ENCODE results near the gene C11orf91.
"Not testable (repeated sequence)": the region's sequence is repeated elsewhere in the genome, so short reads cannot be mapped to it uniquely, and the experiment has no call there.

Gene C11orf91

GRCh38 chr11:33729072-33729664, 28.5 kb upstream of the C11orf91 start:
- H3K27ac Mint-ChIP-seq, H3K9me3 Mint-ChIP-seq, H3K4me3 Mint-ChIP-seq: not testable (repeated sequence)
- peaks cover 15% of the 10 kb centered on the region for H3K36me3 Mint-ChIP-seq (ENCODE audit: low read depth)
- H3K27me3 Mint-ChIP-seq = peaks cover 11% of the 10 kb centered on the region
- peaks cover 41% of the 10 kb centered on the region for H3K4me1 Mint-ChIP-seq (ENCODE audit: low read depth)

DNA sequence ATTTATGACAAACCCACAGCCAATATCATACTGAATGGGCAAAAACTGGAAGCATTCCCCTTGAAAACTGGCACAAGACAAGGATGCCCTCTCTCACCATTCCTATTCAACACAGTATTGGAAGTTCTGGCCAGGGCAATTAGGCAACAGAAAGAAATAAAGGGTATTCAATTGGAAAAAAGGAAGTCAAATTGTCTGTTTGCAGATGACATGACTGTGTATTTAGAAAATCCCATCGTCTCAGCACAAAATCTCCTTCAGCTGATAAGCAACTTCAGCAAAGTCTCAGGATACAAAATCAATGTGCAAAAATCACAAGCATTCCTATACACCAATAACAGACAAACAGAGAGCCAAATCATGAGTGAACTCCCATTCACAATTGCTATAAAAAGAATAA, 26.9 kb upstream of the C11orf91 start:
- not testable (repeated sequence) for H3K4me3 Mint-ChIP-seq, H3K27ac Mint-ChIP-seq, H3K27me3 Mint-ChIP-seq, H3K9me3 Mint-ChIP-seq
- Mint-ChIP-seq H3K36me3 (ENCODE audit: low read depth) (peaks cover 10% of the 10 kb centered on the region), H3K4me1 (ENCODE audit: low read depth) (peaks cover 45% of the 10 kb centered on the region)

- H3K4me3 Mint-ChIP-seq = no peak overlapping the region
- peaks cover 7% of the 10 kb centered on the region for H3K27me3 Mint-ChIP-seq
- no peaks in the 10 kb centered on the region for H3K9me3 Mint-ChIP-seq
- peaks cover 43% of the 10 kb centered on the region for H3K4me1 Mint-ChIP-seq (ENCODE audit: low read depth)
- H3K36me3 Mint-ChIP-seq (ENCODE audit: low read depth) = peaks cover 9% of the 10 kb centered on the region
- H3K27ac Mint-ChIP-seq = no peak overlapping the region
These were observed 24.9 kb upstream of the C11orf91 start for GRCh38 chr11:33725496-33725895.

- H3K27ac Mint-ChIP-seq = no peak overlapping the region
- peaks cover 7% of the 10 kb centered on the region for H3K27me3 Mint-ChIP-seq
- H3K4me1 Mint-ChIP-seq (ENCODE audit: low read depth) = peaks cover 43% of the 10 kb centered on the region
- H3K36me3 Mint-ChIP-seq (ENCODE audit: low read depth) = peaks cover 15% of the 10 kb centered on the region
- no peaks in the 10 kb centered on the region for H3K9me3 Mint-ChIP-seq
- no peak overlapping the region for H3K4me3 Mint-ChIP-seq
These were observed 24.0 kb upstream of the C11orf91 start for GRCh38 chr11:33724644-33725035.

GRCh38 chr11:33723238-33723881, 22.7 kb upstream of the C11orf91 start:
- Mint-ChIP-seq H3K27ac (peak overlapping the region; percentile 83), H3K4me1 (ENCODE audit: low read depth) (peaks cover 43% of the 10 kb centered on the region), H3K36me3 (ENCODE audit: low read depth) (peaks cover 16% of the 10 kb centered on the region), H3K27me3 (peaks cover 7% of the 10 kb centered on the region), H3K4me3 (peak overlapping the region; percentile 8), H3K9me3 (no peaks in the 10 kb centered on the region)

DNA sequence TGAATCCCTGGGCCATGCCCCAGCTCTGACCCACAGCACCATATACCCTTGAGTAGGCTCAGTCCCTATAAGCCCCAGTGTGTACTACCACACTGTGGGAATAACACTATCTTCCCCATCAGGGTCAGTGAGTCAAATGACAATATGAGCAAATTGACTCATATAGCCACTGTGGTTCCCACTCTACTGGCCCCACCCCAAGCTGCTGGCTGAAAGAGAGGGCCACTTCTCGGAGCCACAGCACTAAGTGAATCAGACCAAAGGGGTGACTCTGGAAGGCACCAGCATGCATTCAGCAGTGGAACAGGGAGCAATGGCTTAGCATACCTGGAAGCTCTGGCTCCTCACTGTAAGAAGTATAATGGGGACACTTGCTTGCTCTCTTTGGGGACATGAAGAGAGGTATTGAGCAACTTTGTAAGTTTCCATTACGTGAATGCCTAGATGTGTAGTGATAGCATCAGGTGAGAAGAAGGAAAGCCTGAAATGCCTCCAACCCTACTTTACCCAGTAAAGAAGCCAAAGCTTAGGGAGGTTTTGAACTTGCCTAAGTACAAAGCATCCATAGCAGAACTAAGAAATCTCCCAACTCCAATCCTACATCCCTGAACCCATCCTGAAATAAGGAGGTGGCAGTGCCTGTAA, 22.1 kb upstream of the C11orf91 start:
- peaks cover 16% of the 10 kb centered on the region for H3K36me3 Mint-ChIP-seq (ENCODE audit: low read depth)
- no peaks in the 10 kb centered on the region for H3K9me3 Mint-ChIP-seq
- peak overlapping the region; percentile 83 for H3K27ac Mint-ChIP-seq
- peak overlapping the region; percentile 8 for H3K4me3 Mint-ChIP-seq
- peaks cover 42% of the 10 kb centered on the region for H3K4me1 Mint-ChIP-seq (ENCODE audit: low read depth)
- peaks cover 7% of the 10 kb centered on the region for H3K27me3 Mint-ChIP-seq

- Mint-ChIP-seq H3K9me3 (no peaks in the 10 kb centered on the region), H3K4me1 (ENCODE audit: low read depth) (peaks cover 40% of the 10 kb centered on the region), H3K36me3 (ENCODE audit: low read depth) (peaks cover 23% of the 10 kb centered on the region), H3K27ac (peak overlapping the region; percentile 34), H3K27me3 (peaks cover 7% of the 10 kb centered on the region), H3K4me3 (no peak overlapping the region)
These were observed 21.4 kb upstream of the C11orf91 start for GRCh38 chr11:33721984-33722383.

DNA sequence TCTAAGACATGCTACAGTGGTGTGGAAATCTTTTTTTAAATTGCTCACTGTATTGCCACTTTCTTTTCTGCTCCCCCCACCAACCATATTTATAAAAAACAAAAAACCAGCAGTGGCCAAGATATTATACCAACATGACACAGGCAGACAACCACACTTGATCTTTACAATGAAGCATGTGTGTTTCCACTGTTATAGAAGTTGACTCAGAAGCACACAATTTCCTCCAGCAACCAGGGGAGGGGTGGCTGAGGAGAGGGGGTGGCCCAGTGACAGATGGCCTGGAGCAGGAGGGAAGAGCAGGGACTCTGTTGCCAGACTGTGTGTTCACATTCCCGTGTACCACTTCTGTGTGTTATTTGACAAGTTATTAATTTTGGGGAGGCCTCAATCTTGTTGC, 20.8 kb upstream of the C11orf91 start:
- no peak overlapping the region for H3K4me3 Mint-ChIP-seq
- no peaks in the 10 kb centered on the region for H3K9me3 Mint-ChIP-seq
- no peak overlapping the region for H3K27ac Mint-ChIP-seq
- peaks cover 23% of the 10 kb centered on the region for H3K36me3 Mint-ChIP-seq (ENCODE audit: low read depth)
- peaks cover 7% of the 10 kb centered on the region for H3K27me3 Mint-ChIP-seq
- peaks cover 40% of the 10 kb centered on the region for H3K4me1 Mint-ChIP-seq (ENCODE audit: low read depth)

GRCh38 chr11:33719587-33719986, 19.0 kb upstream of the C11orf91 start:
- peaks cover 35% of the 10 kb centered on the region for H3K4me1 Mint-ChIP-seq (ENCODE audit: low read depth)
- H3K36me3 Mint-ChIP-seq (ENCODE audit: low read depth) = peaks cover 23% of the 10 kb centered on the region
- no peak overlapping the region for H3K4me3 Mint-ChIP-seq
- no peaks in the 10 kb centered on the region for H3K9me3 Mint-ChIP-seq
- H3K27ac Mint-ChIP-seq = no peak overlapping the region
- H3K27me3 Mint-ChIP-seq = peaks cover 1% of the 10 kb centered on the region

GRCh38 chr11:33718440-33718839, 17.8 kb upstream of the C11orf91 start:
- peaks cover 24% of the 10 kb centered on the region for H3K4me1 Mint-ChIP-seq (ENCODE audit: low read depth)
- H3K9me3 Mint-ChIP-seq = no peaks in the 10 kb centered on the region
- H3K27ac Mint-ChIP-seq = no peak overlapping the region
- H3K36me3 Mint-ChIP-seq (ENCODE audit: low read depth) = peaks cover 26% of the 10 kb centered on the region
- H3K4me3 Mint-ChIP-seq = no peak overlapping the region
- no peaks in the 10 kb centered on the region for H3K27me3 Mint-ChIP-seq

GRCh38 chr11:33716243-33716642, 15.6 kb upstream of the C11orf91 start:
- H3K27ac Mint-ChIP-seq = no peak overlapping the region
- no peaks in the 10 kb centered on the region for H3K27me3 Mint-ChIP-seq
- H3K4me3 Mint-ChIP-seq = no peak overlapping the region
- peaks cover 22% of the 10 kb centered on the region for H3K36me3 Mint-ChIP-seq (ENCODE audit: low read depth)
- H3K4me1 Mint-ChIP-seq (ENCODE audit: low read depth) = peaks cover 2% of the 10 kb centered on the region
- H3K9me3 Mint-ChIP-seq = no peaks in the 10 kb centered on the region

GRCh38 chr11:33713856-33714398, 13.3 kb upstream of the C11orf91 start:
- H3K36me3 Mint-ChIP-seq (ENCODE audit: low read depth) = peaks cover 25% of the 10 kb centered on the region
- H3K9me3 Mint-ChIP-seq = no peaks in the 10 kb centered on the region
- H3K27me3 Mint-ChIP-seq = no peaks in the 10 kb centered on the region
- H3K27ac Mint-ChIP-seq = no peak overlapping the region
- no peaks in the 10 kb centered on the region for H3K4me1 Mint-ChIP-seq (ENCODE audit: low read depth)
- H3K4me3 Mint-ChIP-seq = no peak overlapping the region

DNA sequence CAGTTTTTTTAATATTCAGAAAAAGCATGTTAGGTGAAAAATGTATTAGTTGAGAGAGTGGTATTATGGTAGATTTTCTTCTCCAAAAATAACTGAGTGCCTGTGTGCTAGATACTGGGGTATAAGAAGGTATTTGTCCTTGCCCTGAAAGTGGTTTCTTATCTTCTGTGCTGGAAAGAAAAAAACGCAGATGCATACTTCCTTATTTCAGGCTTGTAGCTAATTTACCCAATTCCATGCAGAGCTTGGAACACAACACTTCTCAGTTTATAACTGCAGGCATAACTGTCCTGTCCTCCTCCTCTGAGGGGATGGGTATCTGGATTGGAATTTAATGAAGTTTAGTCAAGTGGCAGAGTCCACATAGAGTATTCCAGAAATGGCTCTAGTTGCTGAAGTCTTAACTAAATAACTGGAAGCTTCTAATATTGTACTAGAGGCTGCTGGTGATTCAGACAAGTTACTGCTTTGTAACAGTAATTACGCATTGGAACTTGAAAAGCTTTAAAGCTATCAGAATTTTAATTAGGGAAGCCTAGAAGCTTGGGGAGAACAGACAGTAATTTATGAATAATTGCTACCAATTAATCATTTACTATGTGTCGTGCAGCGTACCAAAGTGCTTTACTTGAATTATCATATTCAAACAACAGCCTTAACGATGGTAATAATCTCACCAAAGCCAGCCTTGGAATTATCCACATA, 12.7 kb upstream of the C11orf91 start:
- Mint-ChIP-seq H3K27me3 (no peaks in the 10 kb centered on the region), H3K36me3 (ENCODE audit: low read depth) (peaks cover 30% of the 10 kb centered on the region), H3K4me3 (no peak overlapping the region)

DNA sequence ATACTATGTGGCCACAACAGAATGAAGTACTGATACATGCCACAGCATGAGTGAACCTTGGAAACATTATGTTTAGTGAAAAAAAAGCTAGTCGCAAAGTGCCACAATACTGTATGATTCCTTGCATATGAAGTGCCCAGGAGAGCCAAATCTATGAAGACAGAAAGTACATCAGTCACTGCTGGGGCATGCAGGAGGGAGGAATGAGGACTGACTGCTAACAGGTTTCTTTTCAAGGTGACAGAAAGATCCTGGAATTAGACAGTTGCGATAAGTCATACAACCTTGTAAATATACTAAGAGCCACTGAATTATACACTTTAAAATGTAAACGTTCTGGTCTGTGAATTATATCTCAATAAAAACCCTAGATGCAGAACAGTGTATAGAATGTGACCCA, 11.8 kb upstream of the C11orf91 start:
- no peaks in the 10 kb centered on the region for H3K9me3 Mint-ChIP-seq
- peaks cover 28% of the 10 kb centered on the region for H3K36me3 Mint-ChIP-seq (ENCODE audit: low read depth)
- H3K27ac Mint-ChIP-seq = no peak overlapping the region
- H3K4me3 Mint-ChIP-seq = no peak overlapping the region
- no peaks in the 10 kb centered on the region for H3K27me3 Mint-ChIP-seq
- no peaks in the 10 kb centered on the region for H3K4me1 Mint-ChIP-seq (ENCODE audit: low read depth)

More for the DNA sequence above, 12.7 kb upstream of the C11orf91 start:
- Mint-ChIP-seq H3K9me3 (no peaks in the 10 kb centered on the region), H3K27ac (no peak overlapping the region), H3K4me1 (ENCODE audit: low read depth) (no peaks in the 10 kb centered on the region)

- Mint-ChIP-seq H3K36me3 (ENCODE audit: low read depth) (peaks cover 22% of the 10 kb centered on the region), H3K27me3 (no peaks in the 10 kb centered on the region), H3K4me3 (no peak overlapping the region), H3K9me3 (no peaks in the 10 kb centered on the region), H3K4me1 (ENCODE audit: low read depth) (no peaks in the 10 kb centered on the region), H3K27ac (no peak overlapping the region)
These were observed 8.8 kb upstream of the C11orf91 start for GRCh38 chr11:33709466-33709865.
